OCI-LY1 (cell line): ENCODE results near the gene FAM217B.

ENCODE experiments used
- CTCF ChIP-seq: fragments of 200-600 bp; sonication (generic), shearing (Covaris generic); IDR thresholded peaks from 2 replicates; pipeline ENCODE4 v1.5.1; 2017; ENCODE audit warnings: mild to moderate bottlenecking, antibody characterized with exemption, low read length, moderate library complexity, mixed read lengths
- EZH2 ChIP-seq: fragments of 200-600 bp; sonication (generic), shearing (Covaris generic); IDR thresholded peaks from 2 replicates; pipeline ENCODE4 v1.8.0; 2017; ENCODE audit warnings: borderline replicate concordance, mixed run types, mild to moderate bottlenecking, antibody characterized with exemption, low read length, moderate library complexity, mixed read lengths

- TF ChIP-seq EZH2 = no peak
- TF ChIP-seq CTCF = no peak
These were observed 8.5 kb upstream of the FAM217B start for GRCh38 chr20:59931511-59932312.
